ENCODE results near the gene GOLGA3.

Gene GOLGA3

DNA sequence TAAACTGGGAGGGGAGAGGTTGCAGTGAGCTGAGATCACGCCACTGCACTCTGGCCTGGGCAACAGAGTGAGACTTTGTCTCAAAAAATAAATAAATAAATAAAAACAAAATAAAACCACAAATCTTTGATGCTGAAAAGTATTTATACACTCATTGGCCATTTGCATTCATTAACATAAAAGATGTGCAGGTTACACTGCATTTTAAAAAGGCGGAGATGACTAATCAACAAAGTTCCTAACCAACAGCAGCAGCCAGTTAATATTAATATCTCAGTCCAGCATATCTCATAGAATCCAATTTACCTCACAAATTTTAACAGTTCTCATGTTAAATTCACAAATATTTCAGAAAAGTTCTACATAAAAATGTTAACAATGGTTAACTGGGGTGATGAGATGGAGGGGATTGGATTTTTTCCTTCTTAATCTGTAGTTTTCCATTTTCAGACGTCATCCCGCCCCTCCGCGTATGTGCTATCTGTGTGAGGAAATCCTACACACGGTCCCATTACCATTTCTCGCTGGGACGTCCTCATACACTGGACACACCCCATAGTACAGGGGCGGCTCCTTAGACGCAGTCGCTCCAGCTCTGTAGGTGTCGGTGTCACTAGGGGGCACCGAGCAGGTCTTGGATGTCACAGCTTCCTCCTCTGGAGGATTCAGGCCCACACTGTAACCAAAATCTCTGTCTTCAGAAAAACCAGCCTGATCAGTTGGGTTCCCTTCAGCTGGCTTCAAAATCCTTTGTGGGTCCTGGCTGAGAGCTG is 74.3 kb downstream of the GOLGA3 start:
- TF ChIP-seq SIN3A (IDR thresholded peaks at IDR 0.05; ENCODE audit: borderline replicate concordance, insufficient read depth, low read length) (no peak), POLR2AphosphoS5 (IDR thresholded peaks at IDR 0.05; ENCODE audit: low read depth, low read length) (no peak), FOXP2 (optimal IDR thresholded peaks at IDR 0.05; ENCODE audit: borderline replicate concordance, extremely low read depth, extremely low read length, insufficient read depth) (no peak), TAF1 (IDR thresholded peaks at IDR 0.05; ENCODE audit: borderline replicate concordance, insufficient read depth, low read length) (no peak), REST (IDR thresholded peaks at IDR 0.05; ENCODE audit: insufficient read depth in 1 of 2, low read depth in 2 of 2, low read length in 2 of 2) (no peak)

DNA sequence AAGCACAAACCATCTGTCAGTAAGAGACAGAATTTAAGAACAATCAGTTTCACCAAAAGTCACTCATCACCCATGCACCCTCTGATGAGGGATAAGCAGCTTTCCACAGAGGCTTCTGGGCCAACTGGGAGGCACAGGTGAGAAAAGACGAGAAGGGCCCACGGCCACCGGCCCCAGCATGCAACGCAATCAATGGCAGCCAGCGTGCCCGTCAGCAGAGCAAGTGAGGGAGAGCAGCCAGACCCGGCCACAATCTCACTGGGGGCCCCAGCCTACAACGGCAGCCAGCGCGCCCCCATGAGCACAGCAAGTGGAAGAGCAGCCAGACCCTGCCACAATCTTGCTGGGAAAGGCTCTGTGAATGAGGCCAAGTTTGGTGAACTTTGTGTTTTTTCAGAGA is 80.3 kb downstream of the GOLGA3 start:
- no peak for TF ChIP-seq FOXP2 (optimal IDR thresholded peaks at IDR 0.05; ENCODE audit: borderline replicate concordance, extremely low read depth, extremely low read length, insufficient read depth)
- no peak for TF ChIP-seq SIN3A (IDR thresholded peaks at IDR 0.05; ENCODE audit: borderline replicate concordance, insufficient read depth, low read length)
- TF ChIP-seq POLR2AphosphoS5 (IDR thresholded peaks at IDR 0.05; ENCODE audit: low read depth, low read length), result no peak
- no peak for TF ChIP-seq REST (IDR thresholded peaks at IDR 0.05; ENCODE audit: insufficient read depth in 1 of 2, low read depth in 2 of 2, low read length in 2 of 2)
- TF ChIP-seq TAF1 (IDR thresholded peaks at IDR 0.05; ENCODE audit: borderline replicate concordance, insufficient read depth, low read length), result no peak

GRCh38 chr12:132747896-132748295 is 80.8 kb downstream of the GOLGA3 start:
- no peak for TF ChIP-seq FOXP2 (optimal IDR thresholded peaks at IDR 0.05; ENCODE audit: borderline replicate concordance, extremely low read depth, extremely low read length, insufficient read depth)

GRCh38 chr12:132747395-132747794 is 81.3 kb downstream of the GOLGA3 start:
- no peak for TF ChIP-seq POLR2AphosphoS5 (IDR thresholded peaks at IDR 0.05; ENCODE audit: low read depth, low read length)
- TF ChIP-seq TAF1 (IDR thresholded peaks at IDR 0.05; ENCODE audit: borderline replicate concordance, insufficient read depth, low read length), result no peak
- no peak for TF ChIP-seq REST (IDR thresholded peaks at IDR 0.05; ENCODE audit: insufficient read depth in 1 of 2, low read depth in 2 of 2, low read length in 2 of 2)
- TF ChIP-seq FOXP2 (optimal IDR thresholded peaks at IDR 0.05; ENCODE audit: borderline replicate concordance, extremely low read depth, extremely low read length, insufficient read depth), result no peak
- no peak for TF ChIP-seq SIN3A (IDR thresholded peaks at IDR 0.05; ENCODE audit: borderline replicate concordance, insufficient read depth, low read length)

DNA sequence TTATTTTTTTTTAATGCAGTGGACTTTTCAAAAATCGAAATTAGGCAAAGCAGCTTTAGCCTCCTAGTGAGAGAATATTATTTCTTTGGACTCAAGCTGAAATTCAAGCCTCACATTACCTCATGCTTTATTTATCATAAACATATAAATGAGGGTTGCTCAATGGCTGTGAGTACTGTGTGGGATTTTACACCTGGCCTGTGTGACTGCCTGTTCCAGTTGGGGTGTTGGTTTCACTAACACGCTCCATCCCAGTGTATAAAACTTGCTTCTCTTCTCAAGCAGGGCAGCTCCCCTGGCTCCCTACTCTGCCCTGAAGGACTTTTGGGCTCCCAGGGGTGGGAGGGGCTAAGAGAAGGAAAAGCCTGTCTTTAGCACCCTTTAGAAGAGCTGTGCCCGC is 82.1 kb downstream of the GOLGA3 start:
- TF ChIP-seq SIN3A (IDR thresholded peaks at IDR 0.05; ENCODE audit: borderline replicate concordance, insufficient read depth, low read length) (no peak), POLR2AphosphoS5 (IDR thresholded peaks at IDR 0.05; ENCODE audit: low read depth, low read length) (no peak), REST (IDR thresholded peaks at IDR 0.05; ENCODE audit: insufficient read depth in 1 of 2, low read depth in 2 of 2, low read length in 2 of 2) (no peak), FOXP2 (optimal IDR thresholded peaks at IDR 0.05; ENCODE audit: borderline replicate concordance, extremely low read depth, extremely low read length, insufficient read depth) (no peak), TAF1 (IDR thresholded peaks at IDR 0.05; ENCODE audit: borderline replicate concordance, insufficient read depth, low read length) (no peak)

Data from PFSK-1 (cell line).